ENCODE data around the gene IRF2.

The IRF2 gene

GRCh38 chr4:184439386-184439785, 35.0 kb downstream of the IRF2 start:
- H3K4me3 Mint-ChIP-seq = no peak overlapping the region
- H3K27ac Mint-ChIP-seq = no peak overlapping the region
- peaks cover 10 to 40% of the 10 kb centered on the region in 2 donors for H3K36me3 Mint-ChIP-seq
- ATAC-seq (replicated peaks) (no peak), DNase-seq (no peak)
- H3K9me3 Mint-ChIP-seq = no peaks in the 10 kb centered on the region
- no peaks in the 10 kb centered on the region for H3K27me3 Mint-ChIP-seq
- peaks cover 59 to 91% of the 10 kb centered on the region in 2 donors for H3K4me1 Mint-ChIP-seq

- Mint-ChIP-seq H3K27ac (peak overlapping the region; percentile 88), H3K4me1 (peaks cover 53 to 87% of the 10 kb centered on the region in 2 donors), H3K9me3 (no peaks in the 10 kb centered on the region), H3K27me3 (no peaks in the 10 kb centered on the region), H3K36me3 (peaks cover 10 to 44% of the 10 kb centered on the region in 2 donors), H3K4me3 (peak overlapping the region in 1 of 2 donors; percentile 14)
- DNase-seq (no peak), ATAC-seq (replicated peaks) (no peak)
These were observed 36.0 kb downstream of the IRF2 start for GRCh38 chr4:184438375-184438774.

- H3K4me1 Mint-ChIP-seq = peaks cover 53 to 87% of the 10 kb centered on the region in 2 donors
- peak overlapping the region; percentile 88 for H3K27ac Mint-ChIP-seq
- no peaks in the 10 kb centered on the region for H3K9me3 Mint-ChIP-seq
- ATAC-seq (replicated peaks) (peak; percentile 73 to 77), DNase-seq (no peak)
- H3K27me3 Mint-ChIP-seq = no peaks in the 10 kb centered on the region
- H3K4me3 Mint-ChIP-seq = peak overlapping the region; percentile 14 to 55
- H3K36me3 Mint-ChIP-seq = peaks cover 14 to 47% of the 10 kb centered on the region in 2 donors
These were observed 36.6 kb downstream of the IRF2 start for GRCh38 chr4:184437565-184438265.

GRCh38 chr4:184434501-184435066, 39.8 kb downstream of the IRF2 start:
- DNase-seq (no peak), ATAC-seq (replicated peaks) (no peak)
- Mint-ChIP-seq H3K27me3 (no peaks in the 10 kb centered on the region), H3K9me3 (no peaks in the 10 kb centered on the region), H3K36me3 (peaks cover 30 to 49% of the 10 kb centered on the region in 2 donors), H3K4me3 (no peak overlapping the region), H3K4me1 (peaks cover 51 to 87% of the 10 kb centered on the region in 2 donors), H3K27ac (no peak overlapping the region)

GRCh38 chr4:184434021-184434420, 40.3 kb downstream of the IRF2 start:
- no peaks in the 10 kb centered on the region for H3K9me3 Mint-ChIP-seq
- H3K4me3 Mint-ChIP-seq = no peak overlapping the region
- H3K27ac Mint-ChIP-seq = no peak overlapping the region
- H3K36me3 Mint-ChIP-seq = peaks cover 31 to 49% of the 10 kb centered on the region in 2 donors
- ATAC-seq (replicated peaks) (no peak), DNase-seq (no peak)
- peaks cover 53 to 88% of the 10 kb centered on the region in 2 donors for H3K4me1 Mint-ChIP-seq
- H3K27me3 Mint-ChIP-seq = no peaks in the 10 kb centered on the region

GRCh38 chr4:184433258-184433892, 41.0 kb downstream of the IRF2 start:
- Mint-ChIP-seq H3K9me3 (no peaks in the 10 kb centered on the region), H3K4me1 (peaks cover 50 to 82% of the 10 kb centered on the region in 2 donors), H3K27me3 (no peaks in the 10 kb centered on the region), H3K4me3 (no peak overlapping the region), H3K27ac (peak overlapping the region; percentile 31), H3K36me3 (peaks cover 36 to 48% of the 10 kb centered on the region in 2 donors)
- DNase-seq (no peak), ATAC-seq (replicated peaks) (no peak)

GRCh38 chr4:184432127-184432922, 42.0 kb downstream of the IRF2 start:
- H3K4me3 Mint-ChIP-seq = no peak overlapping the region
- H3K27ac Mint-ChIP-seq = peak overlapping the region; percentile 14
- H3K27me3 Mint-ChIP-seq = no peaks in the 10 kb centered on the region
- H3K4me1 Mint-ChIP-seq = peaks cover 43 to 81% of the 10 kb centered on the region in 2 donors
- ATAC-seq (replicated peaks) (no peak), DNase-seq (no peak)
- H3K36me3 Mint-ChIP-seq = peaks cover 36 to 47% of the 10 kb centered on the region in 2 donors
- H3K9me3 Mint-ChIP-seq = no peaks in the 10 kb centered on the region

GRCh38 chr4:184430163-184430562, 44.2 kb downstream of the IRF2 start:
- peak overlapping the region; percentile 1 for H3K27ac Mint-ChIP-seq
- no peaks in the 10 kb centered on the region for H3K9me3 Mint-ChIP-seq
- H3K27me3 Mint-ChIP-seq = no peaks in the 10 kb centered on the region
- ATAC-seq (replicated peaks) (no peak), DNase-seq (no peak)
- no peak overlapping the region for H3K4me3 Mint-ChIP-seq
- H3K4me1 Mint-ChIP-seq = peaks cover 49 to 81% of the 10 kb centered on the region in 2 donors
- peaks cover 52 to 65% of the 10 kb centered on the region in 2 donors for H3K36me3 Mint-ChIP-seq

- DNase-seq (no peak), ATAC-seq (replicated peaks) (no peak)
- peaks cover 56 to 89% of the 10 kb centered on the region in 2 donors for H3K4me1 Mint-ChIP-seq
- no peak overlapping the region for H3K4me3 Mint-ChIP-seq
- H3K9me3 Mint-ChIP-seq = no peaks in the 10 kb centered on the region
- peak overlapping the region; percentile 20 for H3K27ac Mint-ChIP-seq
- peaks cover 56 to 73% of the 10 kb centered on the region in 2 donors for H3K36me3 Mint-ChIP-seq
- H3K27me3 Mint-ChIP-seq = no peaks in the 10 kb centered on the region
These were observed 45.6 kb downstream of the IRF2 start for GRCh38 chr4:184428787-184429186.

GRCh38 chr4:184427687-184428086, 46.7 kb downstream of the IRF2 start:
- peaks cover 57 to 89% of the 10 kb centered on the region in 2 donors for H3K4me1 Mint-ChIP-seq
- no peak overlapping the region for H3K4me3 Mint-ChIP-seq
- peaks cover 56 to 71% of the 10 kb centered on the region in 2 donors for H3K36me3 Mint-ChIP-seq
- peak overlapping the region; percentile 80 for H3K27ac Mint-ChIP-seq
- peaks cover 0 to under 1% of the 10 kb centered on the region in 2 donors for H3K9me3 Mint-ChIP-seq
- DNase-seq (no peak), ATAC-seq (replicated peaks) (no peak)
- no peaks in the 10 kb centered on the region for H3K27me3 Mint-ChIP-seq

- ATAC-seq (replicated peaks) (no peak), DNase-seq (no peak)
These were observed 47.3 kb downstream of the IRF2 start for GRCh38 chr4:184427093-184427492.

GRCh38 chr4:184424993-184425758, 49.2 kb downstream of the IRF2 start:
- DNase-seq (no peak), ATAC-seq (replicated peaks) (no peak)
- Mint-ChIP-seq H3K27ac (peak overlapping the region; percentile 85), H3K27me3 (no peaks in the 10 kb centered on the region), H3K9me3 (peaks cover 4% of the 10 kb centered on the region in 2 donors), H3K36me3 (peaks cover 58 to 76% of the 10 kb centered on the region in 2 donors), H3K4me3 (no peak overlapping the region), H3K4me1 (peaks cover 57 to 89% of the 10 kb centered on the region in 2 donors)

More at GRCh38 chr4:184427093-184427492, 47.3 kb downstream of the IRF2 start:
- H3K27me3 Mint-ChIP-seq = no peaks in the 10 kb centered on the region
- H3K4me1 Mint-ChIP-seq = peaks cover 55 to 89% of the 10 kb centered on the region in 2 donors
- peaks cover 2 to 4% of the 10 kb centered on the region in 2 donors for H3K9me3 Mint-ChIP-seq
- no peak overlapping the region for H3K4me3 Mint-ChIP-seq
- H3K36me3 Mint-ChIP-seq = peaks cover 56 to 71% of the 10 kb centered on the region in 2 donors
- H3K27ac Mint-ChIP-seq = peak overlapping the region; percentile 80

- ATAC-seq (replicated peaks) (no peak), DNase-seq (no peak)
- Mint-ChIP-seq H3K4me3 (no peak overlapping the region), H3K9me3 (peaks cover 4% of the 10 kb centered on the region in 2 donors), H3K36me3 (peaks cover 54 to 74% of the 10 kb centered on the region in 2 donors), H3K27me3 (no peaks in the 10 kb centered on the region), H3K27ac (no peak overlapping the region), H3K4me1 (peaks cover 52 to 90% of the 10 kb centered on the region in 2 donors)
These were observed 50.1 kb downstream of the IRF2 start for GRCh38 chr4:184424279-184424678.

All from stimulated activated naive B cell treated with anti-CD40 and anti-IgM and Interleukin-4, amounts not matched to agents 10 μg/mL and 1 μg/mL and 100 μg/mL, for 72 hours (primary cell).